Activated CD4-positive, alpha-beta T cell treated with anti-CD3 and anti-CD28 coated beads for 24 hours (primary cell): ENCODE measurements around the gene MYL7.
"Not testable (repeated sequence)": the region's sequence is repeated elsewhere in the genome, so short reads cannot be mapped to it uniquely, and the experiment has no call there.

Experiments used
- DNase-seq, 2 donors: peaks; one replicate each; pipeline ENCODE4 v3.0.0-alpha.2; 2020; ENCODE audit warnings: low read depth in 2 of 2

Gene MYL7

GRCh38 chr7:44171901-44172300, 30.8 kb upstream of the MYL7 start:
- not testable (repeated sequence) for DNase-seq

- no peak for DNase-seq
Measured at GRCh38 chr7:44167920-44168319, 26.8 kb upstream of the MYL7 start.

GRCh38 chr7:44163591-44163990, 22.5 kb upstream of the MYL7 start:
- DNase-seq: no peak

GRCh38 chr7:44162785-44163395, 21.8 kb upstream of the MYL7 start:
- DNase-seq: no peak

- no peak for DNase-seq
Measured at GRCh38 chr7:44162179-44162578, 21.0 kb upstream of the MYL7 start.

GRCh38 chr7:44161371-44161770, 20.2 kb upstream of the MYL7 start:
- no peak for DNase-seq

- no peak for DNase-seq
Measured at GRCh38 chr7:44159824-44160630, 18.9 kb upstream of the MYL7 start.

GRCh38 chr7:44158873-44159631, 17.9 kb upstream of the MYL7 start:
- DNase-seq: no peak

- DNase-seq: no peak
Measured at GRCh38 chr7:44158096-44158872, 17.2 kb upstream of the MYL7 start.

- no peak for DNase-seq
Measured at GRCh38 chr7:44157116-44158080, 16.3 kb upstream of the MYL7 start.

GRCh38 chr7:44156453-44157010, 15.4 kb upstream of the MYL7 start:
- no peak for DNase-seq

- no peak for DNase-seq
Measured at GRCh38 chr7:44155191-44156185, 14.4 kb upstream of the MYL7 start.

- DNase-seq: no peak
Measured at GRCh38 chr7:44154703-44155102, 13.6 kb upstream of the MYL7 start.

- no peak for DNase-seq
Measured at GRCh38 chr7:44153948-44154335, 12.8 kb upstream of the MYL7 start.

GRCh38 chr7:44152971-44153947, 12.1 kb upstream of the MYL7 start:
- DNase-seq: no peak

- no peak for DNase-seq
Measured at GRCh38 chr7:44151956-44152355, 10.8 kb upstream of the MYL7 start.

- no peak for DNase-seq
Measured at GRCh38 chr7:44150966-44151941, 10.1 kb upstream of the MYL7 start.
